ENCODE data around the gene DUSP19.

- TF ChIP-seq, protein P1, sequence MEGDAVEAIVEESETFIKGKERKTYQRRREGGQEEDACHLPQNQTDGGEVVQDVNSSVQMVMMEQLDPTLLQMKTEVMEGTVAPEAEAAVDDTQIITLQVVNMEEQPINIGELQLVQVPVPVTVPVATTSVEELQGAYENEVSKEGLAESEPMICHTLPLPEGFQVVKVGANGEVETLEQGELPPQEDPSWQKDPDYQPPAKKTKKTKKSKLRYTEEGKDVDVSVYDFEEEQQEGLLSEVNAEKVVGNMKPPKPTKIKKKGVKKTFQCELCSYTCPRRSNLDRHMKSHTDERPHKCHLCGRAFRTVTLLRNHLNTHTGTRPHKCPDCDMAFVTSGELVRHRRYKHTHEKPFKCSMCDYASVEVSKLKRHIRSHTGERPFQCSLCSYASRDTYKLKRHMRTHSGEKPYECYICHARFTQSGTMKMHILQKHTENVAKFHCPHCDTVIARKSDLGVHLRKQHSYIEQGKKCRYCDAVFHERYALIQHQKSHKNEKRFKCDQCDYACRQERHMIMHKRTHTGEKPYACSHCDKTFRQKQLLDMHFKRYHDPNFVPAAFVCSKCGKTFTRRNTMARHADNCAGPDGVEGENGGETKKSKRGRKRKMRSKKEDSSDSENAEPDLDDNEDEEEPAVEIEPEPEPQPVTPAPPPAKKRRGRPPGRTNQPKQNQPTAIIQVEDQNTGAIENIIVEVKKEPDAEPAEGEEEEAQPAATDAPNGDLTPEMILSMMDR (IDR thresholded peaks at IDR 0.05): no peak
- no peak for TF ChIP-seq POLR2A (IDR thresholded peaks at IDR 0.05)
Observed at GRCh38 chr2:183091954-183092345, 13.4 kb downstream of the DUSP19 start.
